ENCODE data around the gene THRB. TPM values are rescaled to one million over a fixed set of nuclear protein-coding genes. Genes with fewer than 3 reads are reported as not detected.
A peak's percentile ranks its signal among the peaks of the same experiment; 100 is the strongest.

THRB gene
- total and polyA plus RNA-seq, 9 of the 15 experiments (the other 6 are each of a cell fraction or from before 2014, with no cell fraction given): 1.7 to 14.9 (median 6.9) TPM

- TF ChIP-seq CEBPB (tag; IDR thresholded peaks at IDR 0.05): no peak
- TF ChIP-seq MAFF (IDR thresholded peaks at IDR 0.05; ENCODE audit: low read length): peak; percentile 87
- no peak for TF ChIP-seq HMGN3 (IDR thresholded peaks at IDR 0.05; ENCODE audit: borderline replicate concordance, extremely low read depth, insufficient read length, low read depth, low read length)
- no peak for TF ChIP-seq MCM5 (IDR thresholded peaks at IDR 0.05; ENCODE audit: low read depth)
- TF ChIP-seq SRSF3 (IDR thresholded peaks at IDR 0.05; ENCODE audit: insufficient read depth, low read length): no peak
- TF ChIP-seq SP1 (CRISPR knock-in tag; IDR thresholded peaks at IDR 0.05): peak; percentile 32; the same call in 1 of the 2 replicates
- no peak for TF ChIP-seq NUFIP1 (IDR thresholded peaks at IDR 0.05; ENCODE audit: partially characterized antibody)
- no peak for TF ChIP-seq THRB (CRISPR knock-in tag; conservative IDR thresholded peaks at IDR 0.05)
- TF ChIP-seq MCM7 (IDR thresholded peaks at IDR 0.05): 0 out of 4 replicates have a peak, but pooled peaks of 1 of the 2 experiments have one; percentile 30
- TF ChIP-seq ZBTB12 (CRISPR knock-in tag; IDR thresholded peaks at IDR 0.05): 0 out of 2 replicates have a peak, but pooled peaks have one; percentile 13
- peak; percentile 99 for TF ChIP-seq DACH1 (IDR thresholded peaks at IDR 0.05; ENCODE audit: partially characterized antibody)
- no peak for TF ChIP-seq FOXJ2 (tag; IDR thresholded peaks at IDR 0.05)
- no peak for TF ChIP-seq TBP (optimal IDR thresholded peaks at IDR 0.05; ENCODE audit: low read depth, low read length)
- TF ChIP-seq RNF2 (IDR thresholded peaks at IDR 0.05): peak; percentile 51; the same call in 1 of the 2 replicates
- no peak for TF ChIP-seq ZNF212 (CRISPR knock-in tag; IDR thresholded peaks at IDR 0.05)
- no peak for TF ChIP-seq ZNF121 (CRISPR knock-in tag; conservative IDR thresholded peaks at IDR 0.05)
- TF ChIP-seq ZNF197 (CRISPR knock-in tag; IDR thresholded peaks at IDR 0.05; ENCODE audit: low read depth): no peak
- peak; percentile 65 for TF ChIP-seq SMAD4 (CRISPR knock-in tag; conservative IDR thresholded peaks at IDR 0.05)
- no peak for TF ChIP-seq ZFP91 (CRISPR knock-in tag; IDR thresholded peaks at IDR 0.05)
- TF ChIP-seq NFXL1 (CRISPR knock-in tag; IDR thresholded peaks at IDR 0.05): 0 out of 2 replicates have a peak, but pooled peaks have one; percentile 22
- TF ChIP-seq RHOXF2B (CRISPR knock-in tag; conservative IDR thresholded peaks at IDR 0.05): no peak
- no peak for TF ChIP-seq KAT8 (IDR thresholded peaks at IDR 0.05; ENCODE audit: low read depth)
- no peak for TF ChIP-seq SIRT6 (IDR thresholded peaks at IDR 0.05; ENCODE audit: low read depth, low read length)
- peak in 1 of 2 experiments; percentile 74; a peak in 1 of 4 replicates for TF ChIP-seq HDAC1 (IDR thresholded peaks at IDR 0.05)
- TF ChIP-seq ETS1 (conservative IDR thresholded peaks at IDR 0.05; ENCODE audit: control insufficient read depth, low read depth, low read length): no peak
- peak; percentile 92 for TF ChIP-seq NFE2 (IDR thresholded peaks at IDR 0.05; ENCODE audit: low read depth)
Measured at GRCh38 chr3:24185738-24186384, 308.8 kb downstream of the THRB start (continued).

Measured in K562 (cell line).